Astrocyte (in vitro differentiated cells and primary cell): ENCODE data around the gene UPF3A. TPM values are rescaled to one million over a fixed set of nuclear protein-coding genes. Genes with fewer than 3 reads are reported as not detected.
"Not testable (repeated sequence)": the region's sequence is repeated elsewhere in the genome, so short reads cannot be mapped to it uniquely, and the experiment has no call there.

Experiments used
- DNase-seq: peaks from one replicate; pipeline ENCODE4 v3.0.0-alpha.2; 2010; ENCODE audit warnings: low read depth
- FAIRE-seq: peaks from 2 replicates; lab custom pipeline; 2011; peaks lifted over from hg19 to GRCh38; lab: Jason Lieb, UNC
- H2AFZ ChIP-seq: 2 replicates; pipeline ENCODE4 v1.6.0; 2012; ENCODE audit warnings: low read depth, low read length, inconsistent platforms
- H3K27ac ChIP-seq: 2 replicates; pipeline ENCODE4 v1.5.1; 2011; ENCODE audit warnings: low read depth, low read length, inconsistent platforms
- H3K27me3 ChIP-seq: 2 replicates; pipeline ENCODE4 v1.6.0; 2011; ENCODE audit warnings: low read length, inconsistent platforms; ENCODE audit not compliant: insufficient read depth
- H3K36me3 ChIP-seq: 2 replicates; pipeline ENCODE4 v1.5.1; 2011; ENCODE audit warnings: low read length, inconsistent platforms; ENCODE audit not compliant: insufficient read depth
- H3K4me1 ChIP-seq: 2 replicates; pipeline ENCODE4 v1.5.1; 2011; ENCODE audit warnings: low read length, inconsistent platforms; ENCODE audit not compliant: insufficient read depth
- H3K4me2 ChIP-seq: 2 replicates; pipeline ENCODE4 v1.6.0; 2012; ENCODE audit warnings: low read length, inconsistent platforms
- H3K4me3 ChIP-seq: 2 replicates; pipeline ENCODE4 v1.5.1; 2011; ENCODE audit warnings: low read depth, mild to moderate bottlenecking, low read length, inconsistent platforms; ENCODE audit not compliant: insufficient read depth
- H3K79me2 ChIP-seq: 2 replicates; pipeline ENCODE4 v1.6.0; 2012; ENCODE audit warnings: mild to moderate bottlenecking, low read length, inconsistent platforms; ENCODE audit not compliant: insufficient read depth
- H3K9ac ChIP-seq: 2 replicates; pipeline ENCODE4 v1.6.0; 2012; ENCODE audit warnings: mild to moderate bottlenecking, low read length, inconsistent platforms
- H3K9me3 ChIP-seq: 2 replicates; pipeline ENCODE4 v1.5.1; 2012; ENCODE audit warnings: low read depth, mild to moderate bottlenecking, low read length, inconsistent platforms; ENCODE audit not compliant: insufficient read depth
- H4K20me1 ChIP-seq: 2 replicates; pipeline ENCODE4 v1.6.0; 2012; ENCODE audit warnings: low read length, inconsistent platforms; ENCODE audit not compliant: insufficient read depth
- H3K27ac Mint-ChIP-seq: one replicate; pipeline ENCODE4 v1.8.0; 2021; ENCODE audit warnings: mild to moderate bottlenecking, mixed read lengths; ENCODE audit not compliant: unreplicated experiment
- H3K27me3 Mint-ChIP-seq: one replicate; pipeline ENCODE4 v1.8.0; 2021; ENCODE audit warnings: low read depth, mixed read lengths; ENCODE audit not compliant: unreplicated experiment
- H3K36me3 Mint-ChIP-seq: one replicate; pipeline ENCODE4 v1.8.0; 2021; ENCODE audit warnings: low read depth, mixed read lengths; ENCODE audit not compliant: unreplicated experiment
- H3K4me1 Mint-ChIP-seq: one replicate; pipeline ENCODE4 v1.8.0; 2021; ENCODE audit warnings: low read depth, mixed read lengths; ENCODE audit not compliant: unreplicated experiment
- H3K4me3 Mint-ChIP-seq: one replicate; pipeline ENCODE4 v1.8.0; 2021; ENCODE audit warnings: mild to moderate bottlenecking, moderate library complexity, mixed read lengths; ENCODE audit not compliant: unreplicated experiment
- H3K9me3 Mint-ChIP-seq: one replicate; pipeline ENCODE4 v1.8.0; 2021; ENCODE audit warnings: mild to moderate bottlenecking, mixed read lengths; ENCODE audit not compliant: unreplicated experiment
- EZH2 ChIP-seq: IDR thresholded peaks from 2 replicates; pipeline ENCODE4 v1.6.1; 2012; ENCODE audit warnings: mild to moderate bottlenecking, low read length, inconsistent platforms; ENCODE audit not compliant: insufficient read depth
- total RNA-seq: library from RNA; stranded (reverse); gene quantifications from 2 replicates; pipeline ENCODE4 v1.2.1, GENCODE V29; 2021
- TF ChIP-seq, protein P1 (sequence below): IDR thresholded peaks from 2 replicates; pipeline ENCODE4 v1.5.1; 2011; ENCODE audit warnings: low read depth, mild to moderate bottlenecking, inconsistent platforms, low read length, moderate library complexity; ENCODE audit not compliant: insufficient read depth

Gene UPF3A
- total RNA-seq, 1 donor from 2014 or later, result 44.8 TPM

DNA sequence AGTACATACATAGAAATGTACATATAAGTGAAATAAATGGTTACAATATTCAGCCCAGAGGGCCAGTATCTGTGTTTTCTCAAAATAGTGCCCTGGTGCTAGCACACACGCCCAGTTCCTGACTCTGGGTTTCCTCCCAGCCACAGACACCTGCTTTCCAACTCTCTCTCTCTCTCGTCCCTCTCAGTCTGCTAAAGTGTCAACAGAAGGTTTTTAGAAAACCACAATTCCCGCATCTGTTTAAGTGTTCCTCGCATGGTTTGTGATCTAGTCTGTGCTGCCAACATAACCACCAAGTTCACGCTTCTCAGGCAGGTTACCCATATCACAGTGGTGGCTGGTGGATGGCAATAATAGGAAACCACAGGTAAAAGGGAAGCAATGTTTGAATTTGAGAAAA lies 17.8 kb upstream of the UPF3A start:
- peaks cover 33% of the 10 kb centered on the region for H3K4me1 ChIP-seq
- peak; percentile 41 for DNase-seq
- H3K4me2 ChIP-seq, result no peak overlapping the region
- no peak overlapping the region for H3K9ac ChIP-seq
- H3K4me3 ChIP-seq, result no peak overlapping the region
- Mint-ChIP-seq H3K27ac (peak overlapping the region; percentile 50), H3K9me3 (no peaks in the 10 kb centered on the region), H3K4me1 (peaks cover 31% of the 10 kb centered on the region), H3K27me3 (no peaks in the 10 kb centered on the region), H3K36me3 (peaks cover 31% of the 10 kb centered on the region), H3K4me3 (no peak overlapping the region)
- no peaks in the 10 kb centered on the region for H3K79me2 ChIP-seq
- H4K20me1 ChIP-seq, result no peaks in the 10 kb centered on the region
- TF ChIP-seq, protein P1, sequence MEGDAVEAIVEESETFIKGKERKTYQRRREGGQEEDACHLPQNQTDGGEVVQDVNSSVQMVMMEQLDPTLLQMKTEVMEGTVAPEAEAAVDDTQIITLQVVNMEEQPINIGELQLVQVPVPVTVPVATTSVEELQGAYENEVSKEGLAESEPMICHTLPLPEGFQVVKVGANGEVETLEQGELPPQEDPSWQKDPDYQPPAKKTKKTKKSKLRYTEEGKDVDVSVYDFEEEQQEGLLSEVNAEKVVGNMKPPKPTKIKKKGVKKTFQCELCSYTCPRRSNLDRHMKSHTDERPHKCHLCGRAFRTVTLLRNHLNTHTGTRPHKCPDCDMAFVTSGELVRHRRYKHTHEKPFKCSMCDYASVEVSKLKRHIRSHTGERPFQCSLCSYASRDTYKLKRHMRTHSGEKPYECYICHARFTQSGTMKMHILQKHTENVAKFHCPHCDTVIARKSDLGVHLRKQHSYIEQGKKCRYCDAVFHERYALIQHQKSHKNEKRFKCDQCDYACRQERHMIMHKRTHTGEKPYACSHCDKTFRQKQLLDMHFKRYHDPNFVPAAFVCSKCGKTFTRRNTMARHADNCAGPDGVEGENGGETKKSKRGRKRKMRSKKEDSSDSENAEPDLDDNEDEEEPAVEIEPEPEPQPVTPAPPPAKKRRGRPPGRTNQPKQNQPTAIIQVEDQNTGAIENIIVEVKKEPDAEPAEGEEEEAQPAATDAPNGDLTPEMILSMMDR, result no peak
- TF ChIP-seq EZH2, result no peak
- no peaks in the 10 kb centered on the region for H3K9me3 ChIP-seq
- FAIRE-seq, result no peak
- H3K27ac ChIP-seq, result peak overlapping the region; percentile 90
- peaks cover 57% of the 10 kb centered on the region for H3K36me3 ChIP-seq
- no peaks in the 10 kb centered on the region for H3K27me3 ChIP-seq
- no peak overlapping the region for H2AFZ ChIP-seq

DNA sequence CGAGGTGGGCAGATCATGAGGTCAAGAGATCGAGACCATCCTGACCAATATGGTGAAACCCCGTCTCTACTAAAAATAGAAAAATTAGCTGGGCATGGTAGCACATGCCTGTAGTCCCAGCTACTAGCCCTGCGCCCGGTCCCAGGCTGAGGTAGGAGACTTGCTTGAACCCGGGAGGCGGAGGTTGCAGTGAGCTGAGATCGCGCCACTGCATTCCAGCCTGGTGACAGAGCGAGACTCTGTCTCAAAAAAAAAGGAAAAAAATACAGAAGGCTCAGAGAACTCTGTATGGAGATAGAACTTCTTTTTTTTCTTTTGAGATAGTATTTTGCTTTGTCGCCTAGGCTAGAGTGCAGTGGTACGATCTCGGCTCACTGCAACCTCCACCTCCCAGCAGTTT lies 17.1 kb upstream of the UPF3A start:
- Mint-ChIP-seq H3K27ac (peak overlapping the region; percentile 87), H3K4me1 (peaks cover 35% of the 10 kb centered on the region), H3K36me3 (peaks cover 34% of the 10 kb centered on the region)
- not testable (repeated sequence) for H3K9me3 ChIP-seq, H4K20me1 ChIP-seq, H3K9me3 Mint-ChIP-seq, H3K27me3 Mint-ChIP-seq, H3K4me3 Mint-ChIP-seq, H3K27me3 ChIP-seq, H3K4me3 ChIP-seq, FAIRE-seq, DNase-seq, H2AFZ ChIP-seq, H3K79me2 ChIP-seq
- H3K36me3 ChIP-seq, result peaks cover 59% of the 10 kb centered on the region
- peaks cover 34% of the 10 kb centered on the region for H3K4me1 ChIP-seq
- peak overlapping the region; percentile 90 for H3K27ac ChIP-seq
- H3K9ac ChIP-seq, result peak overlapping the region; percentile 44
- peak overlapping the region; percentile 65 for H3K4me2 ChIP-seq

DNA sequence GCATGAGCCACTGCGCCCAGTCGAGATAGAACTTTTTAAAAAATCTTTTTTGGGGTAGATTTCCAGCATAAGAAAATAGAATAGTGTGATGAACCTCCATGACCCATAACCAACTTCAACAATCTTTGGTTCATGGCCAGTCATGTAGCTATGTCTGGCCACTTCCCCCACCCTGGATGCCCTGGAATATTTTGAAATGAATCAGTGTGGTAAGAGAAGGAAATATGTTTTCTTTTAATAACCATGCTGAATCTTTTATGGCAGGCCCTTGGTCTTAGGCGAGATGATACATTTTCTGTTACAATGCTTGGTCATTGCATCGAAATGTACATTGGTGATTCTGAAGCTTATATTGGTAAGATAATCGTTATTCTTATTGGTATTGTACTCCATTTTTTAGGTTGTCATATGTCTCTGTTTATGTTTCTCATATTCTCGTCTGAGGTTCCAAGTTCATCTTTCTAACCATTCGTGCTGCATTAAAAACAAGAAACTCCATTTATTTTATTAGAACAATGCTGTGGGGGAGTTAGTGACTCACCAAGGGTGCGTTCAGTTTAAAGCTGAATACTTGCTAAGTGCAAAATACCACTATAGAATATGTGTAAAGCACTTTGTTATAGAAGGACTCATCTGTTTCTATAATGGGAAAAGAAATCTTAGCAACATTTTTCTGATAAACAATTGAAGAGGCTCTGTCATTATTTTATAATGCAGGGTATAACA lies 16.4 kb upstream of the UPF3A start:
- H3K9me3 ChIP-seq, result no peaks in the 10 kb centered on the region
- Mint-ChIP-seq H3K9me3 (no peaks in the 10 kb centered on the region), H3K36me3 (peaks cover 32% of the 10 kb centered on the region), H3K4me3 (no peak overlapping the region), H3K27me3 (no peaks in the 10 kb centered on the region), H3K4me1 (peaks cover 36% of the 10 kb centered on the region), H3K27ac (peak overlapping the region; percentile 87)
- H3K4me3 ChIP-seq, result no peak overlapping the region
- no peaks in the 10 kb centered on the region for H3K27me3 ChIP-seq
- H3K4me1 ChIP-seq, result peaks cover 34% of the 10 kb centered on the region
- DNase-seq, result peak; percentile 80
- peak; percentile 90 for FAIRE-seq
- TF ChIP-seq EZH2, result no peak
- no peaks in the 10 kb centered on the region for H3K79me2 ChIP-seq
- H3K36me3 ChIP-seq, result peaks cover 55% of the 10 kb centered on the region
- peak overlapping the region; percentile 90 for H3K27ac ChIP-seq
- no peaks in the 10 kb centered on the region for H4K20me1 ChIP-seq
- no peak overlapping the region for H2AFZ ChIP-seq
- peak overlapping the region; percentile 65 for H3K4me2 ChIP-seq
- peak overlapping the region; percentile 44 for H3K9ac ChIP-seq
